B cell (primary cell): ENCODE results near the gene TENT5C. TPM values are rescaled to one million over a fixed set of nuclear protein-coding genes. Genes with fewer than 3 reads are reported as not detected.

ENCODE experiments used
- ATAC-seq: fragments of 200-7000 bp; cut with Tn5 transposase; one replicate; pipeline ENCODE4 v1.10.0; 2021; ENCODE audit warnings: low read depth, mild to moderate bottlenecking, moderate number of reproducible peaks, moderate library complexity
- CTCF ChIA-PET: fragments of 350-600 bp; sonication (Branson Sonifier 250); formaldehyde crosslinking; loops from one replicate; lab custom pipeline; 2021; ENCODE audit warnings: antibody characterized with exemption, inconsistent platforms; lab: Charles Lee
- POLR2A ChIA-PET: fragments of 350-600 bp; sonication (Branson Sonifier 250); formaldehyde crosslinking; loops from one replicate; lab custom pipeline; 2021; ENCODE audit warnings: antibody characterized with exemption; lab: Charles Lee
- DNase-seq: peaks from one replicate; pipeline ENCODE4 v3.0.0; 2013
- H2AFZ ChIP-seq: 2 replicates; pipeline ENCODE4 v1.6.1; 2012; ENCODE audit warnings: mild to moderate bottlenecking, low read depth, low read length; ENCODE audit not compliant: insufficient read depth, poor library complexity, severe bottlenecking
- H3K27ac ChIP-seq, 2 donors: 1 replicate in 1 of 2; 2 replicates in 1 of 2; pipeline ENCODE4 v1.5.1; 2012 to 2013; ENCODE audit warnings: low read length in 2 of 2, mild to moderate bottlenecking in 2 of 2, moderate library complexity in 1 of 2
- H3K27me3 ChIP-seq, 4 experiments: fragments of 200-600 bp in 1 of 4; sonication (generic) in 1 of 4; replicated peaks in 1 of 4; 1 replicate in 2 of 4; 2 replicates in 2 of 4; pipeline versions ENCODE4 v1.6.1 to v1.7.0; 2013 to 2016; ENCODE audit warnings: low read length in 3 of 4, mild to moderate bottlenecking in 2 of 4, mixed read lengths in 1 of 4, moderate library complexity in 1 of 4; ENCODE audit not compliant: insufficient read depth in 4 of 4, control insufficient read depth in 3 of 4; ENCODE audit errors: control extremely low read depth in 1 of 4
- H3K36me3 ChIP-seq, 2 experiments: replicated peaks in 1 of 2; 1 replicate in 1 of 2; 2 replicates in 1 of 2; pipeline versions ENCODE4 v1.6.1 to v1.7.1; 2013; ENCODE audit warnings: low read length in 1 of 2; ENCODE audit not compliant: insufficient read depth in 2 of 2, control insufficient read depth in 1 of 2; ENCODE audit errors: control extremely low read depth in 1 of 2, extremely low read depth in 1 of 2
- H3K4me1 ChIP-seq, 2 donors: fragments of 200-600 bp in 1 of 2; sonication (generic) in 1 of 2; 1 replicate in 1 of 2; 2 replicates in 1 of 2; pipeline versions ENCODE4 v1.5.1 to v1.6.1; 2013 to 2017; ENCODE audit warnings: low read length in 2 of 2; ENCODE audit not compliant: control insufficient read depth in 2 of 2, insufficient read depth in 2 of 2
- H3K4me2 ChIP-seq: replicated peaks from 2 replicates; pipeline ENCODE3; 2012; ENCODE audit warnings: mild to moderate bottlenecking, low read depth, low read length; ENCODE audit not compliant: poor library complexity, severe bottlenecking
- H3K4me3 ChIP-seq, 5 experiments: fragments of 200-600 bp in 1 of 5; sonication (generic) in 1 of 5; 1 replicate in 3 of 5; 2 replicates in 2 of 5; pipeline versions ENCODE4 v1.5.1 to v1.7.0; 2011 to 2016; ENCODE audit warnings: low read length in 4 of 5, mild to moderate bottlenecking in 4 of 5, low read depth in 2 of 5, control low read depth in 1 of 5, moderate library complexity in 1 of 5; ENCODE audit not compliant: insufficient read depth in 1 of 5; ENCODE audit errors: control extremely low read depth in 1 of 5, extremely low read depth in 1 of 5
- H3K79me2 ChIP-seq: fragments of 200-600 bp; sonication (generic); one replicate; pipeline ENCODE4 v1.6.0; 2016; ENCODE audit warnings: low read length; ENCODE audit not compliant: control insufficient read depth, insufficient read depth
- H3K9ac ChIP-seq: fragments of 200-600 bp; sonication (generic); 2 replicates; pipeline ENCODE4 v1.6.1; 2017; ENCODE audit warnings: mild to moderate bottlenecking, low read length, moderate library complexity
- H3K9me3 ChIP-seq, 3 donors: one replicate each; pipeline versions ENCODE4 v1.6.1 to v1.7.1; 2013; ENCODE audit warnings: low read length in 2 of 3; ENCODE audit not compliant: control insufficient read depth in 2 of 3, insufficient read depth in 1 of 3; ENCODE audit errors: control extremely low read depth in 1 of 3
- H4K20me1 ChIP-seq: 2 replicates; pipeline ENCODE4 v1.6.0; 2012; ENCODE audit warnings: mild to moderate bottlenecking, low read length; ENCODE audit not compliant: insufficient read depth, control insufficient read depth, poor library complexity, severe bottlenecking
- H3K27ac Mint-ChIP-seq: one replicate; pipeline ENCODE4 v1.8.0; 2021; ENCODE audit warnings: mixed read lengths
- H3K27me3 Mint-ChIP-seq: one replicate; pipeline ENCODE4 v1.8.0; 2021; ENCODE audit warnings: mixed read lengths
- H3K4me1 Mint-ChIP-seq: one replicate; pipeline ENCODE4 v1.8.0; 2021; ENCODE audit warnings: mixed read lengths
- H3K4me3 Mint-ChIP-seq: one replicate; pipeline ENCODE4 v1.8.0; 2021; ENCODE audit warnings: mixed read lengths
- H3K9me3 Mint-ChIP-seq: one replicate; pipeline ENCODE4 v1.8.0; 2022; ENCODE audit warnings: mixed read lengths; ENCODE audit not compliant: insufficient read depth
- CTCF ChIP-seq: fragments of 200-600 bp; IDR thresholded peaks from one replicate; pipeline ENCODE4 v1.8.0; 2022; ENCODE audit warnings: antibody characterized with exemption, mild to moderate bottlenecking
- EZH2 ChIP-seq: IDR thresholded peaks from 2 replicates; pipeline ENCODE4 v1.6.1; 2012; ENCODE audit warnings: borderline replicate concordance, low read depth, mild to moderate bottlenecking, moderate library complexity, low read length; ENCODE audit not compliant: insufficient read depth, poor library complexity, severe bottlenecking
- WGBS: methylation state at CpG from one replicate; pipeline ENCODE4 v1.1.5; 2013; ENCODE audit warnings: missing lambda C conversion rate; ENCODE audit not compliant: insufficient coverage; 5-methylcytosine and 5-hydroxymethylcytosine counted together
- intact Hi-C: fragments of 100-400 bp; cut with micrococcal nuclease; formaldehyde crosslinking; loops from one replicate; pipeline ENCODE4 v1.10.0; 2022
- polyA plus RNA-seq: library from polyadenylated mRNA; depleted of rRNA; stranded (reverse); fragments of >200 nt; gene quantifications from 2 replicates; pipeline ENCODE4 v1.2.3, GENCODE V29; 2012
- total RNA-seq, 2 donors: library from RNA; stranded (reverse); fragments of 120-200 nt in 1 of 2; gene quantifications; 1 replicate in 1 of 2; 2 replicates in 1 of 2; pipeline versions ENCODE4 v1.2.3 to v1.2.4, GENCODE V29; 2013 to 2022

The TENT5C gene
- total and polyA plus RNA-seq, 2 donors (not counting 1 experiment from before 2014, with no cell fraction given): 65.4 to 112 TPM

DNA sequence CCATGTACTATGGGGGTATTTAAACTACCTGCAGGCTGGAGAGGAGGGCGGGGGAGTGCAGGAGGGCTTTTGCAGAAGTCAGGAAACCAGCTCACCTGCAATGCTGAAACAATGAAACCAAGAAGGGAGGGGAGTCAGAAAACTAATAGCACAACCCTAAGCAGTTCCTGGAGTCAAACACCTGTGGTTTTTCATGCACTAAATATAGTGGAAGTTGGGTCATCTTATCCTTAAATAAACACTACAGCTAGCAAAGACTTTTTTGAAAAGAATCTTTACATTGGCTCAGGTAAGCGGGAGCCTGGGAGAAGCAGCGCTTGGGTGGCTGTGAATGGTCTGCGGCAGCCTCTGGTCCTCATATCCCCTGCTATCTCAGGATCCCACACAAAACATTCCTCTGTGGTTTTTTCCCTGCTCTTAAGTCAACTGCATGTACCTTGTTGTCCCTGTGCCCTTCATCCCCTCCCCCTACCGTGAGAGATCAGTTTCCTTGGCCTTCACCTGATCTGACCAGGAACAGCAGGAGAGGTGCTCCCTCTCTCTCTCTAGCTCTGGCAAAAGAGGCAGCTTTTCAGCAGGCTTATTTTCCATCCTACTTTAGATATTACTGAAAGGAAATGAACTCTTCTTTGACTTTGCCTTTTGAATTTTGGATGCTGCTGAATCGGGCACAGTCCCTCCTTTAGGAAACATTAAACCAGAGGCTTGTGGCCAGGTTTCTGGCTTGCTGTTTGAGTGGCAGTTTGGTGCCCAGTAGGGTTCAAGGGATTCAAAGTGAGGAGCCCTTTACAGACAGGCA lies 26.6 kb downstream of the TENT5C start:
- Histone ChIP-seq H3K27me3 (no peaks in the 10 kb centered on the region), H4K20me1 (peaks cover 9% of the 10 kb centered on the region), H3K36me3 (peaks cover 0 to 17% of the 10 kb centered on the region in 2 experiments), H2AFZ (no peak overlapping the region), H3K27ac (no peak overlapping the region), H3K9ac (no peak overlapping the region), H3K4me1 (peaks cover 87 to 89% of the 10 kb centered on the region in 2 donors), H3K79me2 (peaks cover 72% of the 10 kb centered on the region), H3K9me3 (no peaks in the 10 kb centered on the region), H3K4me3 (no peak overlapping the region), H3K4me2 (peak overlapping the region; percentile 45)
- WGBS: 88% methylated on average over 4 of the region's 6 CpGs
- CTCF ChIA-PET: interaction anchor here (1.1 to 13.6 kb wide), 5 partner anchors 9 to 97 kb away, joined by 3 to 88 read pairs (median 5); no protein-coding TSS in a partner anchor
- H3K4me1 Mint-ChIP-seq: peaks cover 97% of the 10 kb centered on the region
- peak overlapping the region; percentile 52 for H3K27ac Mint-ChIP-seq
- no peaks in the 10 kb centered on the region for H3K27me3 Mint-ChIP-seq
- peak overlapping the region; percentile 23 for H3K4me3 Mint-ChIP-seq
- TF ChIP-seq CTCF (no peak), EZH2 (no peak)
- ATAC-seq: no peak
- no peak for DNase-seq
- POLR2A ChIA-PET: interaction anchor here (1.4 kb wide), 1 partner anchor 24 kb away, joined by 3 read pairs; no protein-coding TSS in a partner anchor
- intact Hi-C loops: loop anchor here (2.0 kb wide), 1 partner anchor 14 kb away; no protein-coding TSS in a partner anchor
- peaks cover 2% of the 10 kb centered on the region for H3K9me3 Mint-ChIP-seq

GRCh38 chr1:117633068-117633345 lies 27.2 kb downstream of the TENT5C start:
- no peaks in the 10 kb centered on the region for H3K27me3 Mint-ChIP-seq
- no peaks in the 10 kb centered on the region for H3K27me3 ChIP-seq
- no peak overlapping the region for H2AFZ ChIP-seq
- no peak overlapping the region for H3K27ac ChIP-seq
- H4K20me1 ChIP-seq: peaks cover 9% of the 10 kb centered on the region
- no peak overlapping the region for H3K4me3 ChIP-seq
- POLR2A ChIA-PET: interaction anchor here (1.4 kb wide), 1 partner anchor 23 kb away, joined by 3 read pairs; no protein-coding TSS in a partner anchor
- no peak for TF ChIP-seq EZH2
- no peak overlapping the region for H3K27ac Mint-ChIP-seq
- peaks cover 2% of the 10 kb centered on the region for H3K9me3 Mint-ChIP-seq
- peak overlapping the region; percentile 45 for H3K4me2 ChIP-seq
- no peak overlapping the region for H3K4me3 Mint-ChIP-seq
- CTCF ChIA-PET: interaction anchor here (1.1 to 13.6 kb wide), 3 partner anchors 37 to 97 kb away, joined by 3 to 88 read pairs (median 81); no protein-coding TSS in a partner anchor
- peaks cover 67% of the 10 kb centered on the region for H3K79me2 ChIP-seq
- no peak overlapping the region for H3K9ac ChIP-seq
- ATAC-seq (no peak), DNase-seq (no peak)
- 95% methylated on average over 4 of the region's 5 CpGs for WGBS
- peaks cover 97% of the 10 kb centered on the region for H3K4me1 Mint-ChIP-seq
- H3K9me3 ChIP-seq: no peaks in the 10 kb centered on the region
- H3K36me3 ChIP-seq: peaks cover 0 to 17% of the 10 kb centered on the region in 2 experiments
- intact Hi-C loops: loop anchor here (2.0 kb wide), 1 partner anchor 14 kb away; no protein-coding TSS in a partner anchor
- H3K4me1 ChIP-seq: peaks cover 87 to 89% of the 10 kb centered on the region in 2 donors
